AG10803 (cell line): Measurements from ENCODE around the gene CAMK1.

Experiments used
- DNase-seq: peaks from one replicate; pipeline ENCODE4 v3.0.0; 2010; ENCODE audit warnings: low read depth
- H3K4me3 ChIP-seq: 2 replicates; pipeline ENCODE4 v1.5.1; 2011; ENCODE audit warnings: mild to moderate bottlenecking, low read length, control low read depth
- TF ChIP-seq, protein P1 (sequence below): conservative IDR thresholded peaks from 2 replicates; pipeline ENCODE4 v1.5.1; 2011; ENCODE audit warnings: mild to moderate bottlenecking, low read length, control low read depth, inconsistent platforms

The CAMK1 gene

GRCh38 chr3:9730657-9731205 lies 39.0 kb downstream of the CAMK1 start:
- DNase-seq: peak; percentile 69
- peak overlapping the region; percentile 69 for H3K4me3 ChIP-seq
- TF ChIP-seq, protein P1, sequence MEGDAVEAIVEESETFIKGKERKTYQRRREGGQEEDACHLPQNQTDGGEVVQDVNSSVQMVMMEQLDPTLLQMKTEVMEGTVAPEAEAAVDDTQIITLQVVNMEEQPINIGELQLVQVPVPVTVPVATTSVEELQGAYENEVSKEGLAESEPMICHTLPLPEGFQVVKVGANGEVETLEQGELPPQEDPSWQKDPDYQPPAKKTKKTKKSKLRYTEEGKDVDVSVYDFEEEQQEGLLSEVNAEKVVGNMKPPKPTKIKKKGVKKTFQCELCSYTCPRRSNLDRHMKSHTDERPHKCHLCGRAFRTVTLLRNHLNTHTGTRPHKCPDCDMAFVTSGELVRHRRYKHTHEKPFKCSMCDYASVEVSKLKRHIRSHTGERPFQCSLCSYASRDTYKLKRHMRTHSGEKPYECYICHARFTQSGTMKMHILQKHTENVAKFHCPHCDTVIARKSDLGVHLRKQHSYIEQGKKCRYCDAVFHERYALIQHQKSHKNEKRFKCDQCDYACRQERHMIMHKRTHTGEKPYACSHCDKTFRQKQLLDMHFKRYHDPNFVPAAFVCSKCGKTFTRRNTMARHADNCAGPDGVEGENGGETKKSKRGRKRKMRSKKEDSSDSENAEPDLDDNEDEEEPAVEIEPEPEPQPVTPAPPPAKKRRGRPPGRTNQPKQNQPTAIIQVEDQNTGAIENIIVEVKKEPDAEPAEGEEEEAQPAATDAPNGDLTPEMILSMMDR: no peak

DNA sequence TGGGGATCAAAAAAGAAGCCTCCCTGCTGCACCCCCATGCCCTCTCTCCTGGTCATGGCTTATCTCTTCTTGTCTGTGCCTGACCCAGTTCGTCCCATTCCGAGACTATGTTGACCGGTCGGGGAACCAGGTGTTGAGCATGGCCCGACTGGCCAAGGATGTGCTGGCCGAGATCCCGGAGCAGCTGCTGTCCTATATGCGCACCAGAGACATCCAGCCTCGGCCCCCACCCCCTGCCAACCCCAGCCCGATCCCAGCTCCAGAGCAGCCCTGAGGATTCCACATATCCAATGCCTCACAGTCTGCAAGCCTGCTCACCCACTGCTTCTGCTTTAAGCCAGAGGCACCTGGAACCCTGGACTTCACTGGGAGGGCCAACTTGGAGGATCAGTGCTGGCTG lies 40.3 kb downstream of the CAMK1 start:
- no peak for DNase-seq
- TF ChIP-seq, protein P1: no peak
- H3K4me3 ChIP-seq: no peak overlapping the region

- no peak overlapping the region for H3K4me3 ChIP-seq
- TF ChIP-seq, protein P1: no peak
- no peak for DNase-seq
Observed at GRCh38 chr3:9727743-9728142, 42.0 kb downstream of the CAMK1 start.

GRCh38 chr3:9727041-9727595 lies 42.6 kb downstream of the CAMK1 start:
- DNase-seq: no peak
- TF ChIP-seq, protein P1: peak; percentile 13; the same call in 1 of the 2 replicates
- H3K4me3 ChIP-seq: no peak overlapping the region

GRCh38 chr3:9725775-9726515 lies 43.8 kb downstream of the CAMK1 start:
- DNase-seq: no peak
- H3K4me3 ChIP-seq: no peak overlapping the region
- TF ChIP-seq, protein P1: no peak

GRCh38 chr3:9721700-9722060 lies 48.1 kb downstream of the CAMK1 start:
- DNase-seq: no peak
- TF ChIP-seq, protein P1: no peak
- H3K4me3 ChIP-seq: no peak overlapping the region
